HG03045 (cell line): Measurements from ENCODE around the gene MUSK.

Source experiments
- ATAC-seq: cut with Tn5 transposase; IDR thresholded peaks from one replicate; pipeline ENCODE4 v1.9.1; 2021; ENCODE audit warnings: mild to moderate bottlenecking, moderate library complexity; ENCODE audit not compliant: unreplicated experiment

Gene MUSK

DNA sequence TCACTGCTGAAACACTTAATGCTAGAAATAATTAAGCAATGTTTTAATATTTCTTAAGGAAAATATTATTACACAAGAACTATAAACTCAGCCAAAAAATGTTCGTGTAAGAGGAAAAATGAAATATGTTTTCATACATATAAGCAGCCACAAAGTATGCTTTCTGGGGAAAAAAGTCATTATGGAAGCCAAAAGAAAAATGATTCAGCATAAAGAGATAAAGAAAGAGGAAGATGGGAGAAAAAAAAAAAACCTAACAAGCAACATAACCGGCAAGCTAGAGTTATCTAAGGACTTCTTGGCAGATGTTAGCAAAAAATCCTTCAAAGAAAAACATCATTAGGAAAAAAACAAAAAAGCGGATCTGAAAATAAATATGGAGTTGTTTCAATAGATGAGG lies 179.1 kb downstream of the MUSK start:
- ATAC-seq: no peak

DNA sequence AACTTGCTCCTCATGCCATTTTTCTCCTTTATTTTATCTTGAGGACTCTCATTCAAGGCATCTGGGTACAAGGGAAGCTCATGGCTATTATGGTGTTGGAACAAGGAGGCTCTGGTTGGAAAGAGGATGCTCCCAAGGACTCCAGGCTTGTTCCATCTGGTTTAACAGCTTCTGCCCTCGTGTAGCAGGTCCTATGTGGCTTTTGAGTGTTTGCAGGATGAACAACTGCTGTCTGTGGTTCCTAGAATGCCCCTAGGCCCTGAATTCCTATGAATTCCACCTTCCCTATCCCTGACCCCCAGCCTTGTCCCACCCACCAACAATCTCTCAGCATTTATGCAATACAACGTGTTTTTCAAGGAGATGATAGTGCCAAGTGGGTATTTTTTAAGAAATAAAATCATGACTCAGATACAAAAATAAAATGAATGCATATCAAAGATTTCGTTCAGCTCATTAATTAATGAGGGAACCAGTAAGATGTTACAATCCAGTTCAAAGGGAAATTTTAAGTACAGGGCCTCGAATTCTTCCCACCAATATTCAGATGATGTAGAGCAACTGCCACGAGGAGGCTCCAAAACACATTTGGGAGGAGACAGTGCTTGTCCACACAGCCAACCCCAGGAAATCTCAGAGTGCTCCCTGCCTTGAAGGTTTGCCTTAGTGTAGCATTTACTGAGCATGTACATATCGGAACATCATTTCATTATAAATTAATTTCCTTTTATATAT lies 182.0 kb downstream of the MUSK start:
- no peak for ATAC-seq
